Osteoblast (primary cell): ENCODE measurements around the gene SRSF6. TPM values are rescaled to one million over a fixed set of nuclear protein-coding genes. Genes with fewer than 3 reads are reported as not detected.

Source experiments
- DNase-seq: peaks from one replicate; pipeline ENCODE4 v3.0.0; 2011; ENCODE audit warnings: low spot score, mixed read lengths; ENCODE audit not compliant: insufficient read length; ENCODE audit errors: missing footprints
- H2AFZ ChIP-seq: 2 replicates; pipeline ENCODE4 v1.6.0; 2011; ENCODE audit warnings: mild to moderate bottlenecking, low read length
- H3K27ac ChIP-seq: 2 replicates; pipeline ENCODE4 v1.5.1; 2011; ENCODE audit warnings: mild to moderate bottlenecking, low read depth, low read length, moderate library complexity
- H3K27me3 ChIP-seq: 2 replicates; pipeline ENCODE4 v1.6.0; 2012; ENCODE audit warnings: mild to moderate bottlenecking, control low read depth, inconsistent platforms, low read length, moderate library complexity; ENCODE audit not compliant: insufficient read depth
- H3K36me3 ChIP-seq: 2 replicates; pipeline ENCODE4 v1.5.1; 2011; ENCODE audit warnings: mild to moderate bottlenecking, low read length, control low read depth, moderate library complexity; ENCODE audit not compliant: insufficient read depth
- H3K4me1 ChIP-seq: 2 replicates; pipeline ENCODE4 v1.5.1; 2011; ENCODE audit warnings: mild to moderate bottlenecking, low read length, control low read depth, moderate library complexity; ENCODE audit not compliant: insufficient read depth
- H3K4me2 ChIP-seq: 2 replicates; pipeline ENCODE4 v1.6.0; 2011; ENCODE audit warnings: mild to moderate bottlenecking, low read length; ENCODE audit not compliant: insufficient read depth
- H3K4me3 ChIP-seq: fragments of 200-600 bp; sonication (generic); 3 replicates; pipeline ENCODE4 v1.5.1; 2012; ENCODE audit warnings: mild to moderate bottlenecking, low read length, inconsistent platforms; ENCODE audit not compliant: insufficient read depth
- H3K79me2 ChIP-seq: 2 replicates; pipeline ENCODE4 v1.6.0; 2012; ENCODE audit warnings: mild to moderate bottlenecking, low read length, control low read depth, inconsistent platforms; ENCODE audit not compliant: insufficient read depth
- H3K9me3 ChIP-seq: 2 replicates; pipeline ENCODE4 v1.5.1; 2011; ENCODE audit warnings: low read depth, low read length, control low read depth
- H4K20me1 ChIP-seq: 2 replicates; pipeline ENCODE4 v1.6.0; 2012; ENCODE audit warnings: mild to moderate bottlenecking, low read length, control low read depth; ENCODE audit not compliant: insufficient read depth
- CTCF ChIP-seq: IDR thresholded peaks from 2 replicates; pipeline ENCODE4 v1.5.1; 2011; ENCODE audit warnings: mild to moderate bottlenecking, low read depth, low read length, moderate library complexity; ENCODE audit errors: extremely low read depth
- total RNA-seq: library from RNA; depleted of rRNA; stranded (reverse); fragments of >200 nt; gene quantifications from 2 replicates; pipeline ENCODE4 v1.2.3, GENCODE V29; 2012

Gene SRSF6
- total RNA-seq, 1 donor, result 81.1 TPM

GRCh38 chr20:43463527-43464218 is 6.0 kb downstream of the SRSF6 start:
- no peak overlapping the region for H3K4me3 ChIP-seq
- no peak overlapping the region for H3K4me2 ChIP-seq
- peaks cover 62% of the 10 kb centered on the region for H4K20me1 ChIP-seq
- H3K27ac ChIP-seq, result no peak overlapping the region
- no peaks in the 10 kb centered on the region for H3K27me3 ChIP-seq
- no peak overlapping the region for H2AFZ ChIP-seq
- no peak for TF ChIP-seq CTCF
- peaks cover 8% of the 10 kb centered on the region for H3K4me1 ChIP-seq
- H3K79me2 ChIP-seq, result peaks cover 51% of the 10 kb centered on the region
- peaks cover 83% of the 10 kb centered on the region for H3K36me3 ChIP-seq
- H3K9me3 ChIP-seq, result no peaks in the 10 kb centered on the region
- DNase-seq, result no peak

- no peaks in the 10 kb centered on the region for H3K27me3 ChIP-seq
- DNase-seq, result no peak
- H3K9me3 ChIP-seq, result no peaks in the 10 kb centered on the region
- no peak for TF ChIP-seq CTCF
- H4K20me1 ChIP-seq, result peaks cover 61% of the 10 kb centered on the region
- H2AFZ ChIP-seq, result no peak overlapping the region
- H3K79me2 ChIP-seq, result peaks cover 45% of the 10 kb centered on the region
- peaks cover 4% of the 10 kb centered on the region for H3K4me1 ChIP-seq
- peaks cover 84% of the 10 kb centered on the region for H3K36me3 ChIP-seq
- no peak overlapping the region for H3K4me3 ChIP-seq
- H3K4me2 ChIP-seq, result no peak overlapping the region
- H3K27ac ChIP-seq, result no peak overlapping the region
Observed at GRCh38 chr20:43464219-43464790, 6.6 kb downstream of the SRSF6 start.

GRCh38 chr20:43465625-43465943 is 7.9 kb downstream of the SRSF6 start:
- H3K36me3 ChIP-seq, result peaks cover 73% of the 10 kb centered on the region
- no peaks in the 10 kb centered on the region for H3K27me3 ChIP-seq
- no peak overlapping the region for H3K4me2 ChIP-seq
- H2AFZ ChIP-seq, result no peak overlapping the region
- TF ChIP-seq CTCF, result no peak
- peaks cover 56% of the 10 kb centered on the region for H4K20me1 ChIP-seq
- peaks cover 32% of the 10 kb centered on the region for H3K79me2 ChIP-seq
- DNase-seq, result no peak
- H3K9me3 ChIP-seq, result no peaks in the 10 kb centered on the region
- no peaks in the 10 kb centered on the region for H3K4me1 ChIP-seq
- H3K4me3 ChIP-seq, result no peak overlapping the region
- H3K27ac ChIP-seq, result no peak overlapping the region

- H3K4me3 ChIP-seq, result no peak overlapping the region
Observed at GRCh38 chr20:43467589-43467988, 9.9 kb downstream of the SRSF6 start.

More at GRCh38 chr20:43467589-43467988, 9.9 kb downstream of the SRSF6 start:
- Histone ChIP-seq H3K27me3 (no peaks in the 10 kb centered on the region), H3K27ac (no peak overlapping the region), H3K36me3 (peaks cover 54% of the 10 kb centered on the region), H4K20me1 (peaks cover 38% of the 10 kb centered on the region), H3K4me1 (no peaks in the 10 kb centered on the region), H2AFZ (no peak overlapping the region), H3K9me3 (no peaks in the 10 kb centered on the region), H3K4me2 (no peak overlapping the region), H3K79me2 (peaks cover 15% of the 10 kb centered on the region)
- TF ChIP-seq CTCF, result no peak
- no peak for DNase-seq
